ENCODE data around the gene NUDCD2. TPM values are rescaled to one million over a fixed set of nuclear protein-coding genes. Genes with fewer than 3 reads are reported as not detected.

NUDCD2 gene
- polyA plus RNA-seq, 1 of the 3 experiments (the other 2 are of a cell fraction): 7.8 TPM

DNA sequence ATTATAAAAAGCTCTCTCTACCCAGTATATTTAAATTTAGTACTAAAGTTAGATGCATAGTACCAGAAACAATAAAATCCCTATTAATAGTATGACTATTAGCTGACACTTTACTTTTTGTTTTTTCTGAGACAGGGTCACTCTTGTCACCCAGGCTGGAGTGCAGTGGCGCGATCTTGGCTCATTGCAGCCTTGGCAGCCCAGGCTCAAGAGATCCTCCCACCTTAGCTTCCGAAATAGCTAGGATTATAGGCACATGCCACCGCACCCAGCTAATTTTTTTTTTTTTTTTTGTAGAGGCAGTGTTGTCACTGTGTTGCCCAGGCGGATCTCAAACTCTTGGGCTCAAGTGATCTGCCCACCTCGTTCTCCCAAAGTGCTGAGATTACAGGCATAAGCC lies 14.6 kb downstream of the NUDCD2 start:
- TF ChIP-seq MXI1 (IDR thresholded peaks at IDR 0.05; ENCODE audit: low read depth, low read length): no peak
- TF ChIP-seq, protein P1, sequence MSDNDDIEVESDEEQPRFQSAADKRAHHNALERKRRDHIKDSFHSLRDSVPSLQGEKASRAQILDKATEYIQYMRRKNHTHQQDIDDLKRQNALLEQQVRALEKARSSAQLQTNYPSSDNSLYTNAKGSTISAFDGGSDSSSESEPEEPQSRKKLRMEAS (IDR thresholded peaks at IDR 0.05; ENCODE audit: low read depth): no peak
- no peak for TF ChIP-seq YY1 (IDR thresholded peaks at IDR 0.05; ENCODE audit: low read depth)
- TF ChIP-seq, protein P2, sequence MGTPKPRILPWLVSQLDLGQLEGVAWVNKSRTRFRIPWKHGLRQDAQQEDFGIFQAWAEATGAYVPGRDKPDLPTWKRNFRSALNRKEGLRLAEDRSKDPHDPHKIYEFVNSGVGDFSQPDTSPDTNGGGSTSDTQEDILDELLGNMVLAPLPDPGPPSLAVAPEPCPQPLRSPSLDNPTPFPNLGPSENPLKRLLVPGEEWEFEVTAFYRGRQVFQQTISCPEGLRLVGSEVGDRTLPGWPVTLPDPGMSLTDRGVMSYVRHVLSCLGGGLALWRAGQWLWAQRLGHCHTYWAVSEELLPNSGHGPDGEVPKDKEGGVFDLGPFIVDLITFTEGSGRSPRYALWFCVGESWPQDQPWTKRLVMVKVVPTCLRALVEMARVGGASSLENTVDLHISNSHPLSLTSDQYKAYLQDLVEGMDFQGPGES (IDR thresholded peaks at IDR 0.05; ENCODE audit: low read depth, low read length): no peak
- no peak for TF ChIP-seq GABPA (IDR thresholded peaks at IDR 0.05; ENCODE audit: low read depth)
- TF ChIP-seq RCOR1 (IDR thresholded peaks at IDR 0.05; ENCODE audit: low read length): no peak
- TF ChIP-seq SIN3A (IDR thresholded peaks at IDR 0.05; ENCODE audit: borderline replicate concordance, low read depth, low read length): no peak
- TF ChIP-seq NRF1 (IDR thresholded peaks at IDR 0.05; ENCODE audit: low read depth, low read length): no peak
- TF ChIP-seq CHD2 (IDR thresholded peaks at IDR 0.05; ENCODE audit: low read length, partially characterized antibody): no peak
- TF ChIP-seq MEF2A (IDR thresholded peaks at IDR 0.05; ENCODE audit: borderline replicate concordance, low read depth): no peak
- TF ChIP-seq SMC3 (IDR thresholded peaks at IDR 0.05; ENCODE audit: low read depth, low read length): no peak
- no peak for TF ChIP-seq EP300 (IDR thresholded peaks at IDR 0.05; ENCODE audit: borderline replicate concordance in 1 of 2, low read depth in 1 of 2, low read length in 1 of 2)
- no peak for TF ChIP-seq TCF12 (IDR thresholded peaks at IDR 0.05)
- TF ChIP-seq FOXM1 (IDR thresholded peaks at IDR 0.05; ENCODE audit: low read depth): no peak
- TF ChIP-seq FOXJ3 (CRISPR knock-in tag; IDR thresholded peaks at IDR 0.05): no peak
- no peak for TF ChIP-seq TAF1 (IDR thresholded peaks at IDR 0.05; ENCODE audit: borderline replicate concordance, low read depth, low read length)
- no peak for TF ChIP-seq RXRA (IDR thresholded peaks at IDR 0.05; ENCODE audit: borderline replicate concordance, low read depth)
- TF ChIP-seq TEAD4 (IDR thresholded peaks at IDR 0.05; ENCODE audit: borderline replicate concordance, insufficient read depth): no peak
- no peak for TF ChIP-seq RAD21 (IDR thresholded peaks at IDR 0.05; ENCODE audit: low read length)
- H4K20me1 ChIP-seq (ENCODE audit: insufficient read depth): peaks cover 14% of the 10 kb centered on the region
- H3K9ac ChIP-seq: no peak overlapping the region
- no peaks in the 10 kb centered on the region; a peak in 1 of 4 replicates for H3K4me1 ChIP-seq (ENCODE audit: control insufficient read depth in 1 of 2, insufficient read depth in 2 of 2, low read depth in 1 of 2, low read length in 1 of 2)
- peaks cover 44% of the 10 kb centered on the region for H3F3A ChIP-seq (replicated peaks; ENCODE audit: insufficient read depth)
- H3K4me2 ChIP-seq: no peak overlapping the region
- ChIA-PET POLR2A (interaction anchor here (0.9 kb wide), 1 partner anchor 15 kb away, joined by 3 read pairs; the partner anchor contains the start of genes HMMR and NUDCD2), CTCF (no interaction called here)
- no peak overlapping the region for H2AFZ ChIP-seq (ENCODE audit: low read depth)
- no peak for DNase-seq
- 95% methylated on average over 6 of the region's 6 CpGs for WGBS (ENCODE audit: low lambda C conversion rate)
- no peak overlapping the region for H3K4me3 ChIP-seq (ENCODE audit: low read depth in 2 of 2, low read length in 1 of 2)
- H3K79me2 ChIP-seq (ENCODE audit: insufficient read depth): peaks cover 41% of the 10 kb centered on the region
- no peaks in the 10 kb centered on the region for H3K27me3 ChIP-seq (ENCODE audit: insufficient read depth)
- peaks cover 88 to 96% of the 10 kb centered on the region in 2 experiments for H3K36me3 ChIP-seq (replicated peaks in 1 of 2; ENCODE audit: control insufficient read depth in 1 of 2, insufficient read depth in 2 of 2, low read length in 1 of 2)
- no peaks in the 10 kb centered on the region for H3K9me2 ChIP-seq
- no peaks in the 10 kb centered on the region for H3K9me3 ChIP-seq
- H3K27ac ChIP-seq (ENCODE audit: low read depth in 2 of 2, low read length in 1 of 2): no peak overlapping the region

DNA sequence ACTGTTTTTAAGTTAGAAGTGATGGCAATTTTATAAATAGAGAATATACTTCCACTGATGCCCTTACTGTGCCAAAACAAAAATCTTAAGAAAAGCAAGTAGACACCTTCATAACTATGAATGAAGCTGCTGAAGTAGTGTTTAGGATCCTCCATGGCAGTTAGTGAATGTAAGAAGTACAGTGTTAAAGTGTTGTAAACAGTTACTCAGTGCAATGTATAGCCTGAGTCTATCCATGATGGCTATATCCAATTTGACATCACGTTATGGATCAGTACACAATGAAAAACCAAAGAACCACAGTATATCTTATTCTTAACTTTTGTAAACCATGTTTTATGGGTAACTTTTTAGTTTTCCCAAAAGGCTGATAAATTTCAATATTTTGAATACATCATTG lies 15.4 kb downstream of the NUDCD2 start:
- POLR2A ChIA-PET: interaction anchor here (0.9 kb wide), 1 partner anchor 16 kb away, joined by 3 read pairs; the partner anchor contains the start of genes HMMR and NUDCD2
- TF ChIP-seq, protein P3, sequence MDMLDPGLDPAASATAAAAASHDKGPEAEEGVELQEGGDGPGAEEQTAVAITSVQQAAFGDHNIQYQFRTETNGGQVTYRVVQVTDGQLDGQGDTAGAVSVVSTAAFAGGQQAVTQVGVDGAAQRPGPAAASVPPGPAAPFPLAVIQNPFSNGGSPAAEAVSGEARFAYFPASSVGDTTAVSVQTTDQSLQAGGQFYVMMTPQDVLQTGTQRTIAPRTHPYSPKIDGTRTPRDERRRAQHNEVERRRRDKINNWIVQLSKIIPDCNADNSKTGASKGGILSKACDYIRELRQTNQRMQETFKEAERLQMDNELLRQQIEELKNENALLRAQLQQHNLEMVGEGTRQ (IDR thresholded peaks at IDR 0.05; ENCODE audit: borderline replicate concordance, low read depth, low read length): no peak
- TF ChIP-seq, protein P2 (IDR thresholded peaks at IDR 0.05; ENCODE audit: low read depth, low read length): no peak
- TF ChIP-seq EP300 (IDR thresholded peaks at IDR 0.05; ENCODE audit: borderline replicate concordance in 1 of 2, low read depth in 1 of 2, low read length in 1 of 2): no peak
- TF ChIP-seq, protein P4, sequence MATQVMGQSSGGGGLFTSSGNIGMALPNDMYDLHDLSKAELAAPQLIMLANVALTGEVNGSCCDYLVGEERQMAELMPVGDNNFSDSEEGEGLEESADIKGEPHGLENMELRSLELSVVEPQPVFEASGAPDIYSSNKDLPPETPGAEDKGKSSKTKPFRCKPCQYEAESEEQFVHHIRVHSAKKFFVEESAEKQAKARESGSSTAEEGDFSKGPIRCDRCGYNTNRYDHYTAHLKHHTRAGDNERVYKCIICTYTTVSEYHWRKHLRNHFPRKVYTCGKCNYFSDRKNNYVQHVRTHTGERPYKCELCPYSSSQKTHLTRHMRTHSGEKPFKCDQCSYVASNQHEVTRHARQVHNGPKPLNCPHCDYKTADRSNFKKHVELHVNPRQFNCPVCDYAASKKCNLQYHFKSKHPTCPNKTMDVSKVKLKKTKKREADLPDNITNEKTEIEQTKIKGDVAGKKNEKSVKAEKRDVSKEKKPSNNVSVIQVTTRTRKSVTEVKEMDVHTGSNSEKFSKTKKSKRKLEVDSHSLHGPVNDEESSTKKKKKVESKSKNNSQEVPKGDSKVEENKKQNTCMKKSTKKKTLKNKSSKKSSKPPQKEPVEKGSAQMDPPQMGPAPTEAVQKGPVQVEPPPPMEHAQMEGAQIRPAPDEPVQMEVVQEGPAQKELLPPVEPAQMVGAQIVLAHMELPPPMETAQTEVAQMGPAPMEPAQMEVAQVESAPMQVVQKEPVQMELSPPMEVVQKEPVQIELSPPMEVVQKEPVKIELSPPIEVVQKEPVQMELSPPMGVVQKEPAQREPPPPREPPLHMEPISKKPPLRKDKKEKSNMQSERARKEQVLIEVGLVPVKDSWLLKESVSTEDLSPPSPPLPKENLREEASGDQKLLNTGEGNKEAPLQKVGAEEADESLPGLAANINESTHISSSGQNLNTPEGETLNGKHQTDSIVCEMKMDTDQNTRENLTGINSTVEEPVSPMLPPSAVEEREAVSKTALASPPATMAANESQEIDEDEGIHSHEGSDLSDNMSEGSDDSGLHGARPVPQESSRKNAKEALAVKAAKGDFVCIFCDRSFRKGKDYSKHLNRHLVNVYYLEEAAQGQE (IDR thresholded peaks at IDR 0.05; ENCODE audit: low read depth, low read length): no peak
- no peak for TF ChIP-seq YY1 (IDR thresholded peaks at IDR 0.05; ENCODE audit: low read depth)

More for the DNA sequence above, 15.4 kb downstream of the NUDCD2 start:
- Histone ChIP-seq H3K4me3 (ENCODE audit: low read depth in 2 of 2, low read length in 1 of 2) (no peak overlapping the region), H3F3A (replicated peaks; ENCODE audit: insufficient read depth) (peaks cover 36% of the 10 kb centered on the region), H3K4me2 (no peak overlapping the region), H3K36me3 (replicated peaks in 1 of 2; ENCODE audit: control insufficient read depth in 1 of 2, insufficient read depth in 2 of 2, low read length in 1 of 2) (peaks cover 94 to 95% of the 10 kb centered on the region in 2 experiments), H3K4me1 (ENCODE audit: control insufficient read depth in 1 of 2, insufficient read depth in 2 of 2, low read depth in 1 of 2, low read length in 1 of 2) (peaks cover 5 to 7% of the 10 kb centered on the region in 2 experiments; a peak in 2 of 4 replicates), H3K27me3 (ENCODE audit: insufficient read depth) (no peaks in the 10 kb centered on the region), H4K20me1 (ENCODE audit: insufficient read depth) (peaks cover 22% of the 10 kb centered on the region), H3K9ac (no peak overlapping the region), H3K9me2 (no peaks in the 10 kb centered on the region), H2AFZ (ENCODE audit: low read depth) (no peak overlapping the region), H3K79me2 (ENCODE audit: insufficient read depth) (peaks cover 49% of the 10 kb centered on the region), H3K27ac (ENCODE audit: low read depth in 2 of 2, low read length in 1 of 2) (no peak overlapping the region), H3K9me3 (no peaks in the 10 kb centered on the region)
- DNase-seq: no peak
- WGBS (ENCODE audit: low lambda C conversion rate): 100% methylated on average over 1 of the region's 1 CpG
- CTCF ChIA-PET: no interaction called here
